T-helper 9 cell (primary cell): ENCODE data around the gene ADAMTS12.
"Not testable (repeated sequence)": the region's sequence is repeated elsewhere in the genome, so short reads cannot be mapped to it uniquely, and the experiment has no call there.

Experiments
- DNase-seq: peaks from one replicate; pipeline ENCODE4 v3.0.0-alpha.2; 2020
- total RNA-seq, 2 donors: gene quantifications; one replicate each; lab custom pipeline; 2026; lab: John Stamatoyannopoulos, UW

ADAMTS12 gene, protein sequence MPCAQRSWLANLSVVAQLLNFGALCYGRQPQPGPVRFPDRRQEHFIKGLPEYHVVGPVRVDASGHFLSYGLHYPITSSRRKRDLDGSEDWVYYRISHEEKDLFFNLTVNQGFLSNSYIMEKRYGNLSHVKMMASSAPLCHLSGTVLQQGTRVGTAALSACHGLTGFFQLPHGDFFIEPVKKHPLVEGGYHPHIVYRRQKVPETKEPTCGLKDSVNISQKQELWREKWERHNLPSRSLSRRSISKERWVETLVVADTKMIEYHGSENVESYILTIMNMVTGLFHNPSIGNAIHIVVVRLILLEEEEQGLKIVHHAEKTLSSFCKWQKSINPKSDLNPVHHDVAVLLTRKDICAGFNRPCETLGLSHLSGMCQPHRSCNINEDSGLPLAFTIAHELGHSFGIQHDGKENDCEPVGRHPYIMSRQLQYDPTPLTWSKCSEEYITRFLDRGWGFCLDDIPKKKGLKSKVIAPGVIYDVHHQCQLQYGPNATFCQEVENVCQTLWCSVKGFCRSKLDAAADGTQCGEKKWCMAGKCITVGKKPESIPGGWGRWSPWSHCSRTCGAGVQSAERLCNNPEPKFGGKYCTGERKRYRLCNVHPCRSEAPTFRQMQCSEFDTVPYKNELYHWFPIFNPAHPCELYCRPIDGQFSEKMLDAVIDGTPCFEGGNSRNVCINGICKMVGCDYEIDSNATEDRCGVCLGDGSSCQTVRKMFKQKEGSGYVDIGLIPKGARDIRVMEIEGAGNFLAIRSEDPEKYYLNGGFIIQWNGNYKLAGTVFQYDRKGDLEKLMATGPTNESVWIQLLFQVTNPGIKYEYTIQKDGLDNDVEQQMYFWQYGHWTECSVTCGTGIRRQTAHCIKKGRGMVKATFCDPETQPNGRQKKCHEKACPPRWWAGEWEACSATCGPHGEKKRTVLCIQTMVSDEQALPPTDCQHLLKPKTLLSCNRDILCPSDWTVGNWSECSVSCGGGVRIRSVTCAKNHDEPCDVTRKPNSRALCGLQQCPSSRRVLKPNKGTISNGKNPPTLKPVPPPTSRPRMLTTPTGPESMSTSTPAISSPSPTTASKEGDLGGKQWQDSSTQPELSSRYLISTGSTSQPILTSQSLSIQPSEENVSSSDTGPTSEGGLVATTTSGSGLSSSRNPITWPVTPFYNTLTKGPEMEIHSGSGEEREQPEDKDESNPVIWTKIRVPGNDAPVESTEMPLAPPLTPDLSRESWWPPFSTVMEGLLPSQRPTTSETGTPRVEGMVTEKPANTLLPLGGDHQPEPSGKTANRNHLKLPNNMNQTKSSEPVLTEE (N-terminal part only)
- 0 reads per million in 2 donors for total RNA-seq

DNA sequence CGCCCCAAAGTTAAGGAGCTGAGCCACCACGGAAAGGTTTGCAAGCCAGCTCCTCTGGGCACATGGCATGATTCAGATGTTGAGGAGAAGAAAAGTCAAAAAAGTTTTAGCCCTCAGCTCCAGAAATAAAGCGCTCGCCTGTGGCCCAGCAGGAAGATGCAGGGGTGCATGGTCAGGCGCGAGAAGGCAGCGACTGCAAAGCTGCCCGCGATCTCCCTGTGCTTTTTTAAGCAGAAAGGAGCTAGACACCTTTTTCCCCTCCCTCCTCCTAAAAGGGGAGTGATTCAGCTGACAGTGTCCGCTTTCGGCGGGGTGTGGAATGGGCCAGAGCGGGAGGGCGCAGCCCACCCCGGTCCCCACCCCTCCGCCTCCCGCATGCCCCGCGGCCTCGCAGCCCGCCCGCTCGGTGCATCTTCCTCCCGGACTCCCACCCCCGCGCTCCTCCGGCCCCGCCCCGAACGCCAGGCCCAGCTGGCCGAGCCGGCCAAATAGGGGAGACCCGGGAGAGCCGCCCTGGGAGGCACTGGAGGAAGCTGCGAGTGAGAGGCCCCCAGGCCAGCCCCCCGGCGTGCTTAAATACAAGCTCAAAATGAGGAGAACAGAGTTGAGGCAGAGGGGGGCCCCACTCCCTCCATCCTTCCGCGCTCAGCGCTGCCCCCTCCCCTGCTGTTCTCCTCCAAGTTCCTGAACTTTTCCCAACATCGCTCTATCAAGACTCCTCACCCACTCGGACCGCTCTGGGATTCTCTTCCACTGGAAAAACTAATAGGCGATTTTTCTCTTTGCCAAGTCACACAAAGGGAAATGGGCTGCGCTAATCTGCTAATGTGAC is at the start of gene ADAMTS12:
TSS of gene ADAMTS12 (minus strand) at position 203 of the 832 bp plus-strand sequence. CDS start at position 69, 134 bp downstream.
- no peak for DNase-seq

DNA sequence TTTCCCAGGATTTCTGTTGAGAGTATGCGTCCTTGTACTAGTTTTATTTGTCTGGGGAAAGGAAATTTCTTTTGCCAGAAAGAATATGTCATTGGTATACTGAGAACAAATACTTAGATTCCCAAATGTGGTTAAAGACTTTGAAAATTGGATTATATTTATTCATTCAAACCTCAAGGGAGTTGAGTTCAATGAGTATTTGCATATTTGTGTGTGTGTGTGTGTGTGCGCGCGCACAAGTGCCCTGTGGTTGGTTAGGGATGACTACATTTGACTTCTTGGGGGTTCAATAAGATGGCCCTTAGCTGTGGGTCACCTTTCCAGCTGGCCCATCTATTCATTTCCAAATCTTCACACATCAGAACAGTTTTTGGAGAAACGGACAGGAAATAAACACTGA is 49.3 kb upstream of the ADAMTS12 start:
- DNase-seq = no peak

DNA sequence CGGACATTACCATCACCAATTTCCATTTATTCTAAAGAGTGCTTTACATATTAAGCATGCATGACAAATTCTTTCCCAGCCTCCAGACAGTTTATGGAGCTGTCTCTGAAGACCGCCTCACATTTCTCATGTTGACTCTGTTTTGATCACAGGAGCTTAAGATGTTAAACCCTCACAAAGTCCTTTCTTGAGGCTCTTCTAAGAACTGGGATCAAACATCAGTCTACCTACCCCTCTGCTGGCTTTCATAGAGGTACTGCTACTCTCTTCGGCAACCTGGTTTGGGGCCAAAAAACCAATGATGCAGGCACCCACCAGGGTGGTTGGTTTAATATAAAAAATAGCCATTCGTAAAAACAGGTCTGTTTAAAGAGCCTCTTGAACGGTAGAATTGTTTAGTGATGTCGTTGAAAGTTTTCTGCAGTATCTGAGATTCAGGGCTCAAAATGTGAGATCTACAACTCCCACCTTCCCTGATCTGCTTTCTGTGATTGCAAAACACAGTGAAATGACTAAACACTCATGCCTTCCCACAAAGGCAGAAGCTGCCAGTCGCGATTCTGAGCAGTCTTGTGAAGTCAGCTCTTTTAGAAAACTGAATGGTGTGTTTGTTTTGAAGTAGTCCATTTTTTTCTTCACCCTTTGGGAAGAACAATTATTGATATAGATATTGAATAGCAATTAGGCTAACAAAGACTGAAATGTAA is 47.9 kb upstream of the ADAMTS12 start:
- DNase-seq = no peak

DNA sequence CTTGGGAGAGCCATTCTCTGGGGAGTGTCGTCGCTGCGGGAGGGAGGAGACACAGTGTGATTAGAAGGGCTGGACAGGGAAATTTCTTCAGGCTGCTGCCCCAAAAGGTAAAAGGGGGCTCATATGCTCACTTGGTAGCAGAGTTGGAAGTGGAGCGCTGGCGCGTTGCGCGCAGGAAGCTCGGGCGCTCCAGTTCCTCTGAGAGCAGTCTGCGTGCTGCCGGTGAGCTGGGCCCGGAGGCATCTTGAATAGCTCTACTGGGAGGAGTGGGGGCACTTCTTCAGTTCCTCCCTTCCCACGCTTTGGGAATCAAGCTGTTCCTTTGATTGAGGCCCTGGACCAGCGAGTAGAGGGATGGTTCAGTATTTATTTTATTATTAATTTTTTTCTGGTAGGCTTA is 47.1 kb upstream of the ADAMTS12 start:
- no peak for DNase-seq

DNA sequence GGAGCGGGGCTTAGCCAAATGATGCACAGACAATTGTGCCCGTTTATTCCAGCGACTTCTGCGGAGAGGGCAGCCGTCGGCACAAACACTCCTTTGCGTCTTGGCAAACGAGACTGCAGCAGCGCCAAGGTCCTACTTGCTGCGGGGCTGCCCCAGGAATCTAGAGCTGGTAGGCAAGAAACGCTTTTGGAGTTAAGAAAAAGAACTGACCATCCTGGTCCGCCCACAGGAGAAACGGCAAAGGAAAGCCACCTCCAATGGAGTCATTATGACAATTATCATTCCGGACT is 46.7 kb upstream of the ADAMTS12 start:
- no peak for DNase-seq

- DNase-seq = no peak
Observed at GRCh38 chr5:33937707-33938506, 46.1 kb upstream of the ADAMTS12 start.

- no peak for DNase-seq
Observed at GRCh38 chr5:33937017-33937706, 45.4 kb upstream of the ADAMTS12 start.

GRCh38 chr5:33936381-33937016 is 44.7 kb upstream of the ADAMTS12 start, which contains the start of gene RXFP3:
Gene RXFP3, plus strand, starts transcription at chr5:33936386. Its CDS starts 355 bp downstream, at chr5:33936741.
- DNase-seq = no peak

- DNase-seq = no peak
Observed at GRCh38 chr5:33936004-33936380, 44.2 kb upstream of the ADAMTS12 start.

- DNase-seq = no peak
Observed at GRCh38 chr5:33934176-33934575, 42.4 kb upstream of the ADAMTS12 start.

- no peak for DNase-seq
Observed at GRCh38 chr5:33933723-33934169, 42.0 kb upstream of the ADAMTS12 start.

GRCh38 chr5:33931136-33931535 is 39.3 kb upstream of the ADAMTS12 start:
- no peak for DNase-seq

DNA sequence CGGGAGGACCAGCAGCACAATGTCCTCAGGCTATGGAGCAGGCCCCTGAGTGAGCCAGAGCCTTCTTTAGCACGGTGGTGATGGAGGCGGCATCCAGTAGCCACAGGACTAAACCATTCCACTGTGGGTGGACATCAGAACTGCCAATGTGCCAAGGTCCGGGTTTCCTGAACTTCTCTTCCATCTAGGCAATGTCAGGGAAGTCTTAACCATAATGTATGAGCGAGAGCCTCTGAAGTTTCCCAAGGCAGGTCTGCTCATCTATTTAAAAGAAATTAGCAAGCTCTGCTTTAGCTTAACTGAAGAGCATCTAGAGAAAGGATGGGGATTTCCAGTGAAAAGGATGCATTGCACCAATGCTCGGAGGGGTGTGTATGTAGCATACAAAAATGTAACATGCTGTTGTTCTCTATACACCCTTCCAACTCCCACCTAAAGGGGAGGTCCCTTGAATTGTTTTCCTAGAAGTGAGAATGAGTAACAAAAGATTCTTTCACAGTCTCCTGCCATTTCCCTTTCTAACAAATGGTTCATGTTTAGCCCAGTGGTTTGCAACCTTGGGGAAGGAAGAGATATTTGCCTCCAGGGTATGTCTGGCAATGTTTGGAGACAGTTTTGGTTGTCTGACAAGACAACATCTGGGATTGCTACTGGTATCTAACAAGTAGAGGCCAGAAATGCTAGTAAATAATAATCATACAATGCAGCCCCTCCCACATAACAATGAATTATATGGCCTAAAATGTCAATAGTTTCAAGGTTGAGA is 38.3 kb upstream of the ADAMTS12 start:
- no peak for DNase-seq

- no peak for DNase-seq
Observed at GRCh38 chr5:33928283-33928682, 36.5 kb upstream of the ADAMTS12 start.

- no peak for DNase-seq
Observed at GRCh38 chr5:33927685-33928084, 35.9 kb upstream of the ADAMTS12 start.

- no peak for DNase-seq
Observed at GRCh38 chr5:33925278-33925677, 33.5 kb upstream of the ADAMTS12 start.

- DNase-seq = no peak
Observed at GRCh38 chr5:33921002-33921401, 29.2 kb upstream of the ADAMTS12 start.

DNA sequence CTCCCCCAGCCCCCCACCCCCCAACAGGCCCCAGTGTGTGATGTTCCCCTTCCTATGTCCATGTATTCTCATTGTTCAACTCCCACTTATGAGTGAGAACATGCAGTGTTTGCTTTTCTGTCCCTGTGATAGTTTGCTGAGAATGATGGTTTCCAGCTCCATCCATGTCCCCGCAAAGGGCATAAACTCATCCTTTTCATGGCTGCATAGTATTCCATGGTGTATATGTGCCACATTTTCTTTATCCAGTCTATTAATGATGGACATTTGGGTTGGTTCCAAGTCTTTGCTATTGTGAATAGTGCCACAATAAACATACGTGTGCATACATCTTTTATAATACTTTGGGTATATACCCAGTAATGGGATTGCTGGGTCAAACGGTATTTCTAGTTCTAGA is 23.1 kb upstream of the ADAMTS12 start:
- not testable (repeated sequence) for DNase-seq
